H1 (cell line): ENCODE data around the gene RTL9. TPM values are rescaled to one million over a fixed set of nuclear protein-coding genes. Genes with fewer than 3 reads are reported as not detected.

Source experiments
- RXRA ChIP-seq: IDR thresholded peaks from 2 replicates; pipeline ENCODE4 v1.6.1; 2011; ENCODE audit warnings: low read depth, mild to moderate bottlenecking, low read length, moderate library complexity; ENCODE audit not compliant: insufficient read depth
- SIX5 ChIP-seq: IDR thresholded peaks from 2 replicates; pipeline ENCODE4 v1.6.1; 2011; ENCODE audit warnings: mild to moderate bottlenecking, low read depth, low read length
- TBP ChIP-seq: IDR thresholded peaks from 2 replicates; pipeline ENCODE4 v1.6.1; 2011; ENCODE audit warnings: low read depth, low read length, improper control_type of control experiment
- polyA plus RNA-seq, 7 experiments: library from polyadenylated mRNA; depleted of rRNA in 3 of 7; stranded (reverse) in 5 of 7; unstranded in 2 of 7; fragments of >200 nt in 5 of 7; fragments of 200-250 nt in 2 of 7; gene quantifications; 1 replicate in 5 of 7; 2 replicates in 1 of 7; 4 replicates in 1 of 7; pipeline versions ENCODE4 v1.2.1 to v1.2.3, GENCODE V29; 2011 to 2013; ENCODE audit warnings: missing spikeins in 2 of 7, mixed read lengths in 2 of 7
- total RNA-seq: library from RNA; stranded (reverse); fragmentation: NEBNext Ultra II Directional; extraction: Animal tissue kit (Norgen Biotek cat#: 25700); gene quantifications from 2 replicates; pipeline ENCODE4 v1.2.1, GENCODE V29; 2021

Gene RTL9
- total and polyA plus RNA-seq, 2 of the 8 experiments (the other 6 are each of a cell fraction or from before 2014, with no cell fraction given), result 0.09 to 0.20 TPM

DNA sequence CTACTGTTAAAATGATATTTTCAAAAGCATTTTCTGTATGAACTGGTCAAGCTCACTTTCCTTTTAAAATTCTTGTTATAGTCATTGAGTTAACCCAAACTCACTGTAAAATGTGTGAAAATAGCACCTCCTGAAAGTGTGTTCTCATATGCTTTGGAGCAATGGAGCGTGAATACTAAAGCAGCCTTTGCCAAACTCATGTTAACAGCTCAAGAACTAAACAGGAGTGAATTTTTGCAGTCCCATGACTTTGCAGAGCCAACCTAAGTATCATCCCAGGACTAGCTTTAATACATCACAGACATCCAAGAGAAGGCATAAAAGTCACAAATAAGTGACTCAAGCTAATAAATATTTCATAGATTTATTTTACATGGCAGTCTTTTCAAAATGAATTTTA, 43.1 kb upstream of the RTL9 start (continued):
- TF ChIP-seq RXRA (no peak), SIX5 (no peak), TBP (no peak)
